GM12865 (cell line): ENCODE data around the gene PPP1R13B.

Experiments
- DNase-seq: peaks from one replicate; pipeline ENCODE4 v3.0.0; 2010; ENCODE audit warnings: low read depth
- H3K4me3 ChIP-seq: 2 replicates; pipeline ENCODE4 v1.5.1; 2011; ENCODE audit warnings: mild to moderate bottlenecking, low read depth, low read length, control low read depth
- CTCF ChIP-seq: IDR thresholded peaks from 2 replicates; pipeline ENCODE4 v1.5.1; 2011; ENCODE audit warnings: low read length, control low read depth, low read depth, inconsistent platforms; ENCODE audit not compliant: insufficient read depth; ENCODE audit errors: missing control alignments

PPP1R13B gene

DNA sequence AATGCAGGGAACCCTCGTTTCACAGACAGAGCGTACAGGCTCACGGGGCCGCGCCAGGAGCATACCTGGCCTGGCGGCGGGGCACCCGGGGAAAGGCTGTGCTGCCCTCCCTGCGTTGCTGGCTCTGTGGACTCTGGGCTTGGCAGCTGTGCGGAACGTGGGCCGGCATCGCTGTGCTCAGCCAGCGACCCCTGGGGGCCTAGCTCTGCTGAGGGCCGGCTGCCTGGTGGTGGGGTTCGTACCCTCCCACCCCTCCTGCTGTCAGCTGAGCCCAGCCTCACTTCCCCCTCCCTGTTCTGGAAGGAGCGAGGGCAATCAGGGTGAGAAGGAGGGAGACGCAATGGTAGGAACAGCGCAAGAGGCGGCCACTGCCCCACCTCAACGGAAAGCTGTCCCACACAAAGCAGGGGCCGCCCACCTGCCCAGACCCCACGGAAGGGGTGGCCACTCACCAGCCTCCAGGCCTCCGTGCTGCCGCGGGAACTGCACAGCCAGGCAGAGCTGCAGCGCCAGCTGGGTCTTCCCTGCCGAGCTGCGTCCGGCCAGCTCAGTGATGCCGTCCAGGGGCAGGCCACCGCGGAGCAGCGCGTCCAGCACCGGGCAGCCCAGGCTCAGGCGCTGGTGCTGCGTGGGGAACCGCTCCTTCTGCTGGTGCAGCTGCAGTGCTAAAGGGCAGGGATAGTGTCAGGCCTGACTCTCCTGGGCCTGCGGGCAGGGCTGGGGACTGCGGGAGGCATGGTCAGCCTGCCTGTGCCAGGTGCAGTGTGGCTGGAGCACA, 140.6 kb downstream of the PPP1R13B start:
- DNase-seq, result no peak
- TF ChIP-seq CTCF, result no peak
- H3K4me3 ChIP-seq, result no peak overlapping the region

DNA sequence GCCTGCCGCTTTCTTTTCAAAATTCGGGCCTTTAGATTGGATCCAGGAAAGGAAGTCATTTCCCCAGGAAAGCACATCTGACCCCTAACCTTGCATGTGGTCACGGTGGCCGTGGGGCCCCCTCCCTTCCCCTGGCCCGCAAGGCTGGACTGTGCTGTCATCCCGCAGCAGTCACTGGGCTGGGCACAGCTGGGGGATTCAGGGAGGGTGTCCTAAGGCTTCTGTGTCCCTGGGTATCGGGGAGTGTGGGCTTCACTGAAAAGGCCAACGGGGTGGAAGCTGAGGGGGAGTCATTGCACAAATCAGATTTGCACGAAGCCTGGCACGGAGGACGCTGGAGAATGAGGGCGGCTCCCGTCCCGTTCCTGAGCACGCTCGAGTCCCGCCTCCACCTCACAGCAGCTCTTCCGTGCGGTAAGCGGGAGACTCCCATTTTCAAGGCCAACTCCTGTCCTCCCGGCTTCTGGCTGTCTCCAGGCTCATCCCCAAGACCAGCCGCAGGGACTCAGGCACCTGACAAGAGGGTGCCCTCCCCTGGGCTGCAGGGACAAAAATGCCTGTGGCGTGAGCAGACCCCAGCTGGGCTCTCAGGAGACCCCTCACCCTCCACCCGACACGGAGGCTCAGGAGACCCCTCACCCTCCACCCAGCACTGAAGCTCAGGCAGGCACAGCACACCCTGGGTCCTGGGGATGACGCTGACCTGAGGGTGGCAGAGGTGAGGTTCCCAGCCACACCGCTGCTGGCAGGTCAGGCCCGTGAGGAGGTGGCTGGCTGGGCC, 141.7 kb downstream of the PPP1R13B start:
- no peak for DNase-seq
- TF ChIP-seq CTCF, result no peak
- no peak overlapping the region for H3K4me3 ChIP-seq

DNA sequence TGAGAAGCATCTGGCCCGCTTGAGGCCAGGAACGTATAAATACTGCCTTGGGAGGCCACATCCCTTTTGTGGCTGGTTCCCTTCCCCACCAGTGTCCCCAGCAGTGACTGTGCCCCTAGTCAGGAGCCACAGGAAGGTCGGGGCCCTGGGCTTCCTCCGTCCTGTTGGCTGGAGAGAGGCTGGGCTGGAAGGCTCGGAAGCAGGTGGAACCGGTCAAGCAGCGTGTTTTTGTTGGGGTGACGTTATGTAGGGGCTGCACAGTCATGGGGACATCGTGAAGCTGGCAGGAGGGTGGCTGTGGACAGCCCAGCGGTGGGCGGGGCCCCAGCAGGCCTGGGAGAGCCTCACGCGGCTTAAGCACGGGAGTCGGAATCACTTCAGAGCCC, 142.3 kb downstream of the PPP1R13B start:
- DNase-seq, result no peak
- no peak overlapping the region for H3K4me3 ChIP-seq
- no peak for TF ChIP-seq CTCF

GRCh38 chr14:103704708-103705107, 142.7 kb downstream of the PPP1R13B start:
- DNase-seq, result no peak
- H3K4me3 ChIP-seq, result no peak overlapping the region
- no peak for TF ChIP-seq CTCF

DNA sequence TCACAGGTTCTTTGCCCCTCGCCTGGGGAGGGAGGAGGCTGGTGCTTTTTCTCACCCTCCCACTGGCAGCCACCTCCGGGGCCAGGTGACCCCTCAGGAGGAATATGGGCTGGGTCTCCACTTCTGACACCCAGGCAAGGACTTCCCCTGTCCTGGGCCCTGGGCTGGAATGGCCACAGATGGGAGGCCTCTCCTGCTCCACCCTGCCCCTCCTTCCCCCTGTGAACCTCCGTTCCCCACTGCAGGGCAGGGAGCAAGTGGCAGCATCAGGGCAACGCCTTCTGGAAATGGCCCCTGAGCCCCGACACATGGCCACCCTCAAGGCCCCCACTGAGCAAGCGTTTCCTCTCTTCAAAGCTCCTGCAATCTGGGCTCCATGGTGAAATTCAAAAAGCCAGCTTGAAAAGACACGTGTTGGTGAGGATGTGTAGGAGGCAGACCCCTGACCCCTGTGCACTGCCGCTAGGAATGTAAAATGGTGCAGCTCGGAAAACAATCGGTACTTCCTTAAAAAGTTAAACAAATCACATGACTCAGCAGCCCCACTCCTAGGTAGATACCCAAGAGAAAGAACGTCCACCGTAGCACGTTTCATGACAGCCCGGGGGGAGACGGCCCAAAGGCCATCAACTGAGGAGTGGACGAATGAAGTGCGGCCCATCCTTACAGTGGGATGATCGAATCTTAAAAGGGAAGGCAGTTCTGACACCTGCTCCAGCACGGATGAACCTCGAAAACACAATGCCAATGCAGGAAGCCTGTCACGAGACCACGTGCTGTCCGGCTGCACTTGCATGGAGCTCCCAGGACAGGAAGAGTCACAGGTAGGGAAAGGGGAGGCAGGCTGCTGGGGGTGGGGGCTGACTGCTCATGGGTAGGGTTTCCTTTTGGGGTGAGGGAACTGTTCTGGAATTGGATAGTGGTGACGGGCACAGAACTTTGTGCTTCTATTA, 143.7 kb downstream of the PPP1R13B start:
- no peak overlapping the region for H3K4me3 ChIP-seq
- TF ChIP-seq CTCF, result no peak
- no peak for DNase-seq

DNA sequence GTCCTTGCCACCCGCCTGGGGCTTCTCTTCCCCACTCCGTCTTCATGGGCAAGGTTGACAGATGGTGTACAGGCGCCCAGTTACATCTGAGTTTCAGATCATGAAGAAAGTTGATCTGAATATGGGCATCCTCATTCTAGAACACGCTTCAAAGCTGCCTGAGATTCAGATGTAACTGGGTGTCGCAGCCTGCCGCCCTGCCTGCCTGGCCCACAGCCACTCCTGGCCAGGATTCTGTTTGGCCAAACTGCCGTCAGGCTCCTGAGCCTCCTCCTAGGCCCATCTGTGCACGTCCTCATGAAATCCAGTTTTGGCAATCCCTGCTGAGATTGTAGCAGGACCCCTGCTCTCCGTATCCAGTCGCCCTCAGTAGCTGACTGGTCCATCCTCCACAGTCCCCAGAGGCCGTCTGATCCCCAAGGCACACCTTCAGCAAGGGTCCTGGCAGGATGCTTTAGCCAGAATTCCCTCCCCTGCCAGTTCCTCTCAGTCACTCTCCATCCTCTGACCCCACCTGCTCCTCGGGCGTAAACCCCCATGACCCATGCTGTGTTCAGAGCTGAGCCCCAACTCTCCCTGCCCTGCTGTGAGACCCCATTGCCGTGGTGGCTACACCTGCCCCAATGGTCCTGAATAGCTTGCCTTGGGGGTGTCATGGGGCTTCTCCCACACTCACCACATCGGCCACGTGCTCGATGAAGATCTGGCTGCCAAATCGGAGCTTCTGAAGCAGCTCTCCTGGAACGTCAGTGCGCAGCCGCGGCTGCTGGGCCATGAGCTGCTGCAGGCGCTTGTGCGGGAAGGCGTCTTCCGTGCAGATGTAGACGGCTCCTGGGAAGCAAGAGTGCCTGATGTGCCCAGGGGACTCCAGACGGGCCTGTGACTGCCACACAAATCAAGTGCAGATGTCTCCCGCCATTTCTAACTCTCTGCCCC, 144.6 kb downstream of the PPP1R13B start:
- DNase-seq, result no peak
- TF ChIP-seq CTCF, result no peak
- H3K4me3 ChIP-seq, result no peak overlapping the region
